Gastroesophageal sphincter (tissue), 4 donors: ENCODE results near the gene ATP2B2. TPM values are rescaled to one million over a fixed set of nuclear protein-coding genes. Genes with fewer than 3 reads are reported as not detected.

Experiments used
- ATAC-seq: fragments of 150-250 bp; one replicate; pipeline ENCODE4 v1.9.1; 2016; ENCODE audit warnings: mild to moderate bottlenecking, moderate library complexity
- H3K27ac ChIP-seq, 4 donors: fragments of 200-600 bp; sonication (generic) in 3 of 4; 1 replicate in 3 of 4; 2 replicates in 1 of 4; pipeline ENCODE4 v1.5.1; 2016 to 2019
- H3K27me3 ChIP-seq: fragments of 200-600 bp; sonication (generic); one replicate; pipeline ENCODE4 v1.5.1; 2019
- H3K36me3 ChIP-seq, 2 donors: fragments of 200-600 bp; sonication (generic); one replicate each; pipeline ENCODE4 v1.5.1; 2019; ENCODE audit warnings: control low read depth in 1 of 2
- H3K4me1 ChIP-seq, 3 donors: fragments of 200-600 bp; sonication (generic); 1 replicate in 2 of 3; 2 replicates in 1 of 3; pipeline ENCODE4 v1.5.1; 2016 to 2019; ENCODE audit warnings: control low read depth in 2 of 3
- H3K4me3 ChIP-seq, 2 donors: fragments of 200-600 bp; sonication (generic); one replicate each; pipeline ENCODE4 v1.5.1; 2019; ENCODE audit warnings: mild to moderate bottlenecking in 1 of 2, moderate library complexity in 1 of 2
- H3K9me3 ChIP-seq, 3 donors: fragments of 200-600 bp; sonication (generic); one replicate each; pipeline ENCODE4 v1.5.1; 2017 to 2019; ENCODE audit warnings: control low read depth in 2 of 3
- CTCF ChIP-seq, 4 experiments: fragments of 200-600 bp in 2 of 4; fragments of 450-650 bp in 2 of 4; sonication (generic) in 1 of 4; IDR thresholded peaks; one replicate each; pipeline ENCODE4 v1.5.1; 2017 to 2019; ENCODE audit warnings: antibody characterized with exemption in 4 of 4, mild to moderate bottlenecking in 2 of 4, moderate library complexity in 2 of 4
- EP300 ChIP-seq: sonication (generic); formaldehyde crosslinking; IDR thresholded peaks from one replicate; pipeline ENCODE4 v1.6.1; 2017; ENCODE audit warnings: antibody characterized with exemption, mild to moderate bottlenecking
- POLR2A ChIP-seq, 2 donors: fragments of 450-650 bp; IDR thresholded peaks; one replicate each; pipeline ENCODE4 v1.6.1; 2017; ENCODE audit warnings: antibody characterized with exemption in 2 of 2, mild to moderate bottlenecking in 2 of 2, moderate library complexity in 1 of 2
- POLR2AphosphoS5 ChIP-seq: sonication (generic); formaldehyde crosslinking; IDR thresholded peaks from one replicate; pipeline ENCODE4 v1.6.1; 2017; ENCODE audit warnings: antibody characterized with exemption
- WGBS, 2 donors: methylation state at CpG; one replicate each; pipeline ENCODE4 v1.1.5; 2018; ENCODE audit warnings: low coverage in 1 of 2; 5-methylcytosine and 5-hydroxymethylcytosine counted together
- total RNA-seq, 4 donors: library from RNA; depleted of rRNA; stranded (reverse); fragments of >200 nt; gene quantifications; one replicate each; pipeline ENCODE4 v1.1.0, GENCODE V29; 2016

Gene ATP2B2
- total RNA-seq, 4 donors from 2014 or later: 0.13 to 0.30 (median 0.27) TPM; not detected in 1

GRCh38 chr3:10396931-10397330, 108.5 kb downstream of the ATP2B2 start:
- Histone ChIP-seq H3K4me3 (no peak overlapping the region), H3K27ac (no peak overlapping the region), H3K27me3 (no peaks in the 10 kb centered on the region), H3K4me1 (no peaks in the 10 kb centered on the region), H3K9me3 (no peaks in the 10 kb centered on the region), H3K36me3 (no peaks in the 10 kb centered on the region)
- TF ChIP-seq POLR2AphosphoS5: no peak
- TF ChIP-seq EP300: no peak
- TF ChIP-seq POLR2A (IDR thresholded peaks at IDR 0.05): no peak
- TF ChIP-seq CTCF (IDR thresholded peaks at IDR 0.05): no peak
- WGBS, 2 donors: no CpG with 5 or more reads among the region's 4 CpGs
- no peak for ATAC-seq

GRCh38 chr3:10396083-10396482, 109.3 kb downstream of the ATP2B2 start:
- TF ChIP-seq CTCF (IDR thresholded peaks at IDR 0.05) (no peak), POLR2A (IDR thresholded peaks at IDR 0.05) (no peak), POLR2AphosphoS5 (no peak), EP300 (no peak)
- no peak for ATAC-seq

GRCh38 chr3:10395671-10396070, 109.7 kb downstream of the ATP2B2 start:
- Histone ChIP-seq H3K27ac (no peak overlapping the region), H3K9me3 (no peaks in the 10 kb centered on the region), H3K36me3 (no peaks in the 10 kb centered on the region), H3K27me3 (no peaks in the 10 kb centered on the region), H3K4me3 (no peak overlapping the region), H3K4me1 (no peaks in the 10 kb centered on the region)
- 53 to 63% methylated on average over 3 to 4 of the region's 4 CpGs for WGBS, 2 donors
- TF ChIP-seq POLR2AphosphoS5 (no peak), CTCF (IDR thresholded peaks at IDR 0.05) (no peak), POLR2A (IDR thresholded peaks at IDR 0.05) (no peak), EP300 (no peak)
- ATAC-seq: no peak

More at GRCh38 chr3:10396083-10396482, 109.3 kb downstream of the ATP2B2 start:
- no peaks in the 10 kb centered on the region for H3K9me3 ChIP-seq
- WGBS, 2 donors: 67% methylated on average over 1 of the region's 4 CpGs; no CpG with 5 or more reads in 1 of the 2 donors
- H3K4me1 ChIP-seq: no peaks in the 10 kb centered on the region
- H3K27ac ChIP-seq: no peak overlapping the region
- no peaks in the 10 kb centered on the region for H3K27me3 ChIP-seq
- no peaks in the 10 kb centered on the region for H3K36me3 ChIP-seq
- H3K4me3 ChIP-seq: no peak overlapping the region

DNA sequence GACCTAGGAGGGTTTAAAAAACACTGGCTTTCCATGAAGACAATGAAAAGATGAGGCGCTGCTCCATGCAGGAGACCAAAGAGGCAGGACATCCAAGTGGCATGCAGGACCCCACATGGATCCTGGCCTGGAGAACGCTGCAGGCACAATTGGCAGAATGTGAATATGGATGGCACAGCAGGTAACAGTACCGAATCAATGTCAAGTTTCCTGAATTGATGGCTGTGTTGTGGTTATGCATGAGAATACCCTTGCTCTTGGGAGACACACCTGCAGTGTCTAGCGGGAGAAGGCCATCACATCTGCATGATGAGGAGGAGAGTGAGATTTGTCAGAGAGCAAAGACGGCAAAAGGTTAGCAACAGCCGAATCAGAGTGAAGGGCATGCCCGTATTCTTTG, 110.2 kb downstream of the ATP2B2 start:
- H3K27me3 ChIP-seq: no peaks in the 10 kb centered on the region
- no peak for ATAC-seq
- H3K9me3 ChIP-seq: no peaks in the 10 kb centered on the region
- no peak for TF ChIP-seq POLR2AphosphoS5
- no peak for TF ChIP-seq CTCF (IDR thresholded peaks at IDR 0.05)
- TF ChIP-seq POLR2A (IDR thresholded peaks at IDR 0.05): no peak
- TF ChIP-seq EP300: no peak
- H3K36me3 ChIP-seq: no peaks in the 10 kb centered on the region
- no peaks in the 10 kb centered on the region for H3K4me1 ChIP-seq
- H3K4me3 ChIP-seq: no peak overlapping the region
- WGBS, 2 donors: 75 to 86% methylated on average over 3 to 6 of the region's 7 CpGs
- H3K27ac ChIP-seq: no peak overlapping the region

GRCh38 chr3:10394491-10395025, 110.8 kb downstream of the ATP2B2 start:
- WGBS, 2 donors: 100% methylated on average over 1 of the region's 15 CpGs; no CpG with 5 or more reads in 1 of the 2 donors

More at GRCh38 chr3:10394491-10395025, 110.8 kb downstream of the ATP2B2 start:
- no peak overlapping the region for H3K27ac ChIP-seq
- ATAC-seq: no peak
- no peak overlapping the region for H3K4me3 ChIP-seq
- H3K9me3 ChIP-seq: peaks cover 0 to 6% (median 0%) of the 10 kb centered on the region in 3 donors
- no peaks in the 10 kb centered on the region for H3K27me3 ChIP-seq
- TF ChIP-seq EP300 (no peak), CTCF (IDR thresholded peaks at IDR 0.05) (no peak), POLR2AphosphoS5 (no peak), POLR2A (IDR thresholded peaks at IDR 0.05) (no peak)
- no peaks in the 10 kb centered on the region for H3K36me3 ChIP-seq
- H3K4me1 ChIP-seq: no peaks in the 10 kb centered on the region
